Type B pancreatic cell (in vitro differentiated cells): Measurements from ENCODE around the gene PNPLA1. TPM values are rescaled to one million over a fixed set of nuclear protein-coding genes. Genes with fewer than 3 reads are reported as not detected.
A peak's percentile ranks its signal among the peaks of the same experiment; 100 is the strongest.

Experiments used
- DNase-seq: peaks from one replicate; pipeline ENCODE4 v3.0.0; 2021; ENCODE audit warnings: mixed read lengths; ENCODE audit not compliant: unreplicated experiment; ENCODE audit errors: extremely low spot score
- H3K27ac Mint-ChIP-seq: 2 replicates; pipeline ENCODE4 v1.8.0; 2021; ENCODE audit warnings: mild to moderate bottlenecking, mixed read lengths
- H3K27me3 Mint-ChIP-seq: 2 replicates; pipeline ENCODE4 v1.8.0; 2021; ENCODE audit warnings: mixed read lengths
- H3K36me3 Mint-ChIP-seq: 2 replicates; pipeline ENCODE4 v1.8.0; 2021; ENCODE audit warnings: mixed read lengths
- H3K4me1 Mint-ChIP-seq: one replicate; pipeline ENCODE4 v1.8.0; 2021; ENCODE audit warnings: mixed read lengths; ENCODE audit not compliant: unreplicated experiment
- H3K4me3 Mint-ChIP-seq: 2 replicates; pipeline ENCODE4 v1.8.0; 2021; ENCODE audit warnings: mild to moderate bottlenecking, mixed read lengths
- H3K9me3 Mint-ChIP-seq: 2 replicates; pipeline ENCODE4 v1.8.0; 2021; ENCODE audit warnings: mixed read lengths
- total RNA-seq: library from RNA; stranded (reverse); gene quantifications from 2 replicates; pipeline ENCODE4 v1.2.1, GENCODE V29; 2021; ENCODE audit warnings: low replicate concordance
- TF ChIP-seq, protein P1 (sequence below): fragments of 200-600 bp; sonication (generic); conservative IDR thresholded peaks from 2 replicates; pipeline ENCODE4 v1.5.0; 2021; ENCODE audit warnings: antibody characterized with exemption, mild to moderate bottlenecking

Gene PNPLA1
- total RNA-seq, 1 donor from 2014 or later: 0.12 TPM

DNA sequence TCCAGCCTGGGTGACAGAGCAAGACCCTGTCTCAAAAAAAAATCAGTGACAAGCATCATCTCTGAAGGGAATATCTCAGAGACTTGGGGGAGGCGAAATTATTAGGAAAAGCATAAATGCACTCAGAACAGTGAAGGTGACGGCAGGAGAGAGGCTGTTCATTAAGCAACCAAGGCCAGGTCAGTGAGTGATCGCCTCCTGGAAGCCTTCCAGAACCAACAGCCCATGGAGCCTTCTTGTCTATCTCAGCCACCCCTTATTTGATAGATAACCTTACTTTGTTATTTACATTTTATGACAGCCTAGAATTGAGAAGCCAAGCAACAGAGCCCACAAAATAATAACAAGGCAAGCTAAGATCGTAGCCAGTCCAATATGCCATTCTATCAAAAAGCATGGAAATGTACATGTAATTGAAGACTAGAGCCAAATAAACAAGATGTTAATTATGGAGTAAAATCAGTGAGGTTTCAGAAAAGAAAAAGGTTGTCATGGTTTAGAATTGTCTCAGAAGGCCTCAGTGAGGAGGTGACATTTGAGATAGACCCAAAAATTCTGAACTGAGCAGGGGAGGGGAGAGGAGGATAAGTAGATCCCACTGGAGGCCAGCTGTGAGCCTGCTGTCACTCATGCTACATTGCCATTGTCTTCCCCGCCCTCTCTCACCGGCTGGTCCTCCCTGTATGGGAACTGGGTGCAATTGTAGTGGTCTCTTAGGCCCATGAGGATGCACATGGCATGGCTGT is 49.0 kb downstream of the PNPLA1 start:
- TF ChIP-seq, protein P1, sequence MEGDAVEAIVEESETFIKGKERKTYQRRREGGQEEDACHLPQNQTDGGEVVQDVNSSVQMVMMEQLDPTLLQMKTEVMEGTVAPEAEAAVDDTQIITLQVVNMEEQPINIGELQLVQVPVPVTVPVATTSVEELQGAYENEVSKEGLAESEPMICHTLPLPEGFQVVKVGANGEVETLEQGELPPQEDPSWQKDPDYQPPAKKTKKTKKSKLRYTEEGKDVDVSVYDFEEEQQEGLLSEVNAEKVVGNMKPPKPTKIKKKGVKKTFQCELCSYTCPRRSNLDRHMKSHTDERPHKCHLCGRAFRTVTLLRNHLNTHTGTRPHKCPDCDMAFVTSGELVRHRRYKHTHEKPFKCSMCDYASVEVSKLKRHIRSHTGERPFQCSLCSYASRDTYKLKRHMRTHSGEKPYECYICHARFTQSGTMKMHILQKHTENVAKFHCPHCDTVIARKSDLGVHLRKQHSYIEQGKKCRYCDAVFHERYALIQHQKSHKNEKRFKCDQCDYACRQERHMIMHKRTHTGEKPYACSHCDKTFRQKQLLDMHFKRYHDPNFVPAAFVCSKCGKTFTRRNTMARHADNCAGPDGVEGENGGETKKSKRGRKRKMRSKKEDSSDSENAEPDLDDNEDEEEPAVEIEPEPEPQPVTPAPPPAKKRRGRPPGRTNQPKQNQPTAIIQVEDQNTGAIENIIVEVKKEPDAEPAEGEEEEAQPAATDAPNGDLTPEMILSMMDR: no peak

DNA sequence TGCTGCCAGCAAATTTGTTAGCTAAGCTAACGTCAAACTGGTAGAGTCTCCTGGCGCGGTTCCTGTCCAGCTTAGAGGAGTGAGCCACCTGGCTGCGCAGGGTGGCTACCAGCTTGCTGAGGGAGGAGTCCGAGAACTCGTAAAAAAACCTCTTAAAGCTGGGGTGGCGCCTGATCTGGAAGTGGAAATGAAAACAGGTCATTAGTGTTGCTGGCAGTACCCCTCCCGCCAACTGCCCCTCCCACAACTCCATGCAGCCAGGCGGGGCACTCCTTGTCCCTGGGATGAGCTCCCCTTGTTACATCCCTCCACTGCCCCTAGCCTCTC is 49.5 kb downstream of the PNPLA1 start:
- DNase-seq: no peak
- H3K4me3 Mint-ChIP-seq: no peak overlapping the region
- TF ChIP-seq, protein P1: no peak
- H3K36me3 Mint-ChIP-seq: no peaks in the 10 kb centered on the region
- no peaks in the 10 kb centered on the region for H3K27me3 Mint-ChIP-seq
- peaks cover 10% of the 10 kb centered on the region for H3K4me1 Mint-ChIP-seq
- H3K27ac Mint-ChIP-seq: no peak overlapping the region
- H3K9me3 Mint-ChIP-seq: no peaks in the 10 kb centered on the region

More for the DNA sequence above, 49.0 kb downstream of the PNPLA1 start:
- no peaks in the 10 kb centered on the region for H3K36me3 Mint-ChIP-seq
- no peak overlapping the region for H3K4me3 Mint-ChIP-seq
- no peak overlapping the region for H3K27ac Mint-ChIP-seq
- peaks cover 15% of the 10 kb centered on the region for H3K4me1 Mint-ChIP-seq
- DNase-seq: no peak
- H3K27me3 Mint-ChIP-seq: no peaks in the 10 kb centered on the region
- no peaks in the 10 kb centered on the region for H3K9me3 Mint-ChIP-seq

DNA sequence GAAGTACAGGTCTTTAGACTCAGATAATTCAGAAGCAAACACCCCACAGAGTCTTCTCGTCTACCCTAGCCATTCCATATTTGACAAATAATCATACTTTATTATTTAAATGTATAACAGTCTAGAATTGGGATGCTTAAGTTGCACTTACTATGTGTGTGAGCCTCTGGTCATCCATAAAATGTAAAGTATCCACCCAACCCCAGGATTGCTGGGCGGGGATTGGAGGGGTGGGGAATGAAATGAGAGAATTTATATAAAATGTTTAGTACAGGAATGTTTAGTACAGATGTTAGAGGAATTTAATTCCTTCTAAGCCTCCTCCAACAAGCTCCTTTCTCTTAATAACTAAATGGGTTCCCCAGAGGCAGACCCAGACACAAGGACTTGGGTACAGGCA is 50.0 kb downstream of the PNPLA1 start:
- H3K27me3 Mint-ChIP-seq: no peaks in the 10 kb centered on the region
- H3K4me3 Mint-ChIP-seq: no peak overlapping the region
- H3K27ac Mint-ChIP-seq: no peak overlapping the region
- H3K4me1 Mint-ChIP-seq: peaks cover 8% of the 10 kb centered on the region
- DNase-seq: no peak
- TF ChIP-seq, protein P1: no peak
- no peaks in the 10 kb centered on the region for H3K9me3 Mint-ChIP-seq
- H3K36me3 Mint-ChIP-seq: no peaks in the 10 kb centered on the region

DNA sequence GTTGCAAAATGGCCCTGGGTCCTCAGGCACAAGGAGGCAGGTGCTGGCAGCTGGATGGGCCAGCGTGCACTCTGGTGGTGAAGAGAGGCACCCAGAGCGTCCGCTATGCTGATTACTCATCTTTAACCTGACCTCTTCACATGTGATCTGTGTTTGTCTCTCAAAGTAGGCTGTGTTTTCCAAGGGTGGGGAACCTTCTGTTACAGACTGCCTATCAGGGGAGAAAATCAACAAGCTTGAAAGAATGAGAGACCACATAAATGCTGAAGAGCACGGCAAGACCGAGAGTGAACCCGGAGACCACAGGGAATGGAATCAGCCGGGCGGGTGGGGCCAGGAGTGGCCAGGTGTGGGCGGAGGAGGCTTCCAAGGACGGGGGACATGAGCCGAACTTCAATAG is 50.6 kb downstream of the PNPLA1 start:
- H3K27me3 Mint-ChIP-seq: no peaks in the 10 kb centered on the region
- TF ChIP-seq, protein P1: no peak
- no peak for DNase-seq
- H3K9me3 Mint-ChIP-seq: no peaks in the 10 kb centered on the region
- H3K4me3 Mint-ChIP-seq: no peak overlapping the region
- peak overlapping the region; percentile 77 for H3K27ac Mint-ChIP-seq
- no peaks in the 10 kb centered on the region for H3K36me3 Mint-ChIP-seq
- peaks cover 8% of the 10 kb centered on the region for H3K4me1 Mint-ChIP-seq

DNA sequence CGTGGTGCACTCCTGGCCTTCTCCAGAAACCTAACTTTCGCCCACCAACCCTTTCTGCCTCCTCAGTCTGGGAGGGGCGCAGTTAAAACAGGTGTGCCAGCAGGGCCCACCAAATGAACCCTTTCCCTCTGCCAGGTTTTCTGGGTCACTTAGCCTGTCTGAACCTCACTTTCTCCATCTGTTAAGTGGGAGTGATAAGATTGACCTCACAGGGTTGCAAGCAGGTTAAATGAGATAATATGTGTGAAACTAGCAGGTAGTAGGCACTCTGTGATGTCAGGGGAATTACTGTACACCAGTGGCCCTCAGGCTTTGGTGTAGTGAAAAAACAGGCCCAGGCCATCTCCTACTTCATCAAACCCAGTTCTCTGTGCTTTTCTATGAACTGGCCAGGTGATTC is 52.7 kb downstream of the PNPLA1 start:
- Mint-ChIP-seq H3K4me1 (peaks cover 24% of the 10 kb centered on the region), H3K9me3 (no peaks in the 10 kb centered on the region), H3K4me3 (no peak overlapping the region), H3K36me3 (no peaks in the 10 kb centered on the region), H3K27ac (no peak overlapping the region), H3K27me3 (no peaks in the 10 kb centered on the region)
- TF ChIP-seq, protein P1: no peak
- DNase-seq: no peak
